DND-41 (cell line): Measurements from ENCODE around the gene DAB2.

Experiments
- ATAC-seq: fragments of 200-7000 bp; cut with Tn5 transposase; 3 replicates; pipeline ENCODE4 v1.9.1; 2021; ENCODE audit warnings: low read depth; ENCODE audit not compliant: insufficient read depth
- DNase-seq: peaks from one replicate; pipeline ENCODE4 v3.0.0-alpha.2; 2020
- H2AFZ ChIP-seq: 2 replicates; pipeline ENCODE4 v1.6.0; 2012; ENCODE audit warnings: low read depth, low read length
- H3K27ac ChIP-seq: 2 replicates; pipeline ENCODE4 v1.5.1; 2012; ENCODE audit warnings: low read length, inconsistent platforms
- H3K27me3 ChIP-seq: fragments of 200-600 bp; sonication (generic); 2 replicates; pipeline ENCODE4 v1.6.0; 2012; ENCODE audit warnings: low read length, mild to moderate bottlenecking, inconsistent platforms; ENCODE audit not compliant: insufficient read depth, poor library complexity
- H3K36me3 ChIP-seq: 2 replicates; pipeline ENCODE4 v1.5.1; 2012; ENCODE audit warnings: low read length, inconsistent platforms; ENCODE audit not compliant: insufficient read depth
- H3K4me1 ChIP-seq: 2 replicates; pipeline ENCODE4 v1.5.1; 2012; ENCODE audit warnings: mild to moderate bottlenecking, low read length; ENCODE audit not compliant: insufficient read depth
- H3K4me2 ChIP-seq: 2 replicates; pipeline ENCODE4 v1.6.0; 2012; ENCODE audit warnings: mild to moderate bottlenecking, moderate library complexity, low read length, inconsistent platforms; ENCODE audit not compliant: insufficient read depth
- H3K4me3 ChIP-seq, 2 experiments: fragments of 200-600 bp in 1 of 2; shearing (Covaris generic) in 1 of 2; 2 replicates each; pipeline ENCODE4 v1.5.1; 2012 to 2016; ENCODE audit warnings: inconsistent platforms in 2 of 2, low read length in 2 of 2, mild to moderate bottlenecking in 2 of 2, low read depth in 1 of 2, moderate library complexity in 1 of 2
- H3K79me2 ChIP-seq: 2 replicates; pipeline ENCODE4 v1.6.0; 2012; ENCODE audit warnings: low read length, inconsistent platforms; ENCODE audit not compliant: insufficient read depth
- H3K9ac ChIP-seq: 2 replicates; pipeline ENCODE4 v1.6.0; 2012; ENCODE audit warnings: low read depth, mild to moderate bottlenecking, inconsistent platforms, low read length, moderate library complexity
- H3K9me3 ChIP-seq: 2 replicates; pipeline ENCODE4 v1.5.1; 2012; ENCODE audit warnings: low read length, moderate library complexity, mild to moderate bottlenecking, inconsistent platforms; ENCODE audit not compliant: insufficient read depth, severe bottlenecking
- H4K20me1 ChIP-seq: 2 replicates; pipeline ENCODE4 v1.6.0; 2012; ENCODE audit warnings: low read length; ENCODE audit not compliant: insufficient read depth
- EZH2 ChIP-seq: IDR thresholded peaks from 3 replicates; pipeline ENCODE4 v1.6.1; 2012; ENCODE audit warnings: borderline replicate concordance, low read depth, mild to moderate bottlenecking, moderate library complexity, low read length, inconsistent platforms; ENCODE audit not compliant: severe bottlenecking
- TF ChIP-seq, protein P1 (sequence below): IDR thresholded peaks from 2 replicates; pipeline ENCODE4 v1.5.1; 2012; ENCODE audit warnings: borderline replicate concordance, low read length, moderate library complexity, mild to moderate bottlenecking; ENCODE audit not compliant: poor library complexity, severe bottlenecking; ENCODE audit errors: extremely low read depth

DAB2 gene

DNA sequence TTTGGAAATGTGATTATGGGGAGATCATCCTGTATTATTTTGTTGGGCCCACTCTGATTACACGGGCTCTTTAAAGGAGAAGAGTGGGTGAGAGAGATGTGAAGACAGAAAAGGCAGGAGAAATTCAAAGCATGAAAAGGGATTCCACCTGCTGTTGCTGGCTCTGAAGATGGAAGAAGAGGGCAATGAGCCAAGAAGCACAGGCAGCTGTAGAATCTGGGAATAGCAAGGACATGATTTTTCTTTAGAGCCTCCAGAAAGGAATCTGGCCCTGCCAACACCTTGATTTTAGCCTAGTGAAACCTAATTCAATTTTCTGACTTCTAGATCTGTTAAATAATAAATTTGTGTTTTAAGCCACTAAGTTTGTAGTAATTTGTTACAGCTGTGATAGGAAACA is 71.8 kb downstream of the DAB2 start:
- Histone ChIP-seq H3K79me2 (no peaks in the 10 kb centered on the region), H3K36me3 (no peaks in the 10 kb centered on the region), H3K9ac (no peak overlapping the region), H3K4me2 (no peak overlapping the region), H3K4me3 (no peak overlapping the region), H3K9me3 (no peaks in the 10 kb centered on the region), H3K4me1 (no peaks in the 10 kb centered on the region), H3K27ac (no peak overlapping the region), H4K20me1 (no peaks in the 10 kb centered on the region), H2AFZ (no peak overlapping the region), H3K27me3 (no peaks in the 10 kb centered on the region)
- ATAC-seq (no peak), DNase-seq (no peak)
- TF ChIP-seq, protein P1, sequence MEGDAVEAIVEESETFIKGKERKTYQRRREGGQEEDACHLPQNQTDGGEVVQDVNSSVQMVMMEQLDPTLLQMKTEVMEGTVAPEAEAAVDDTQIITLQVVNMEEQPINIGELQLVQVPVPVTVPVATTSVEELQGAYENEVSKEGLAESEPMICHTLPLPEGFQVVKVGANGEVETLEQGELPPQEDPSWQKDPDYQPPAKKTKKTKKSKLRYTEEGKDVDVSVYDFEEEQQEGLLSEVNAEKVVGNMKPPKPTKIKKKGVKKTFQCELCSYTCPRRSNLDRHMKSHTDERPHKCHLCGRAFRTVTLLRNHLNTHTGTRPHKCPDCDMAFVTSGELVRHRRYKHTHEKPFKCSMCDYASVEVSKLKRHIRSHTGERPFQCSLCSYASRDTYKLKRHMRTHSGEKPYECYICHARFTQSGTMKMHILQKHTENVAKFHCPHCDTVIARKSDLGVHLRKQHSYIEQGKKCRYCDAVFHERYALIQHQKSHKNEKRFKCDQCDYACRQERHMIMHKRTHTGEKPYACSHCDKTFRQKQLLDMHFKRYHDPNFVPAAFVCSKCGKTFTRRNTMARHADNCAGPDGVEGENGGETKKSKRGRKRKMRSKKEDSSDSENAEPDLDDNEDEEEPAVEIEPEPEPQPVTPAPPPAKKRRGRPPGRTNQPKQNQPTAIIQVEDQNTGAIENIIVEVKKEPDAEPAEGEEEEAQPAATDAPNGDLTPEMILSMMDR = no peak
- TF ChIP-seq EZH2 = no peak

- Histone ChIP-seq H4K20me1 (no peaks in the 10 kb centered on the region), H3K9me3 (no peaks in the 10 kb centered on the region), H3K36me3 (no peaks in the 10 kb centered on the region)
Observed at GRCh38 chr5:39352170-39352569, 72.6 kb downstream of the DAB2 start.

GRCh38 chr5:39349484-39349883 is 75.3 kb downstream of the DAB2 start:
- H3K9ac ChIP-seq = no peak overlapping the region
- no peaks in the 10 kb centered on the region for H3K9me3 ChIP-seq
- H2AFZ ChIP-seq = no peak overlapping the region
- TF ChIP-seq, protein P1 = no peak
- no peak for TF ChIP-seq EZH2
- no peaks in the 10 kb centered on the region for H3K27me3 ChIP-seq
- no peak for DNase-seq
- H3K27ac ChIP-seq = no peak overlapping the region
- no peaks in the 10 kb centered on the region for H3K4me1 ChIP-seq
- no peaks in the 10 kb centered on the region for H3K36me3 ChIP-seq
- no peaks in the 10 kb centered on the region for H3K79me2 ChIP-seq
- no peaks in the 10 kb centered on the region for H4K20me1 ChIP-seq
- H3K4me3 ChIP-seq = no peak overlapping the region
- no peak for ATAC-seq
- no peak overlapping the region for H3K4me2 ChIP-seq

More at GRCh38 chr5:39352170-39352569, 72.6 kb downstream of the DAB2 start:
- Histone ChIP-seq H3K4me2 (no peak overlapping the region), H3K4me3 (no peak overlapping the region), H3K9ac (no peak overlapping the region), H3K79me2 (no peaks in the 10 kb centered on the region), H2AFZ (no peak overlapping the region), H3K4me1 (no peaks in the 10 kb centered on the region), H3K27ac (no peak overlapping the region), H3K27me3 (no peaks in the 10 kb centered on the region)
- ATAC-seq (no peak), DNase-seq (no peak)
- TF ChIP-seq, protein P1 = no peak
- TF ChIP-seq EZH2 = no peak

DNA sequence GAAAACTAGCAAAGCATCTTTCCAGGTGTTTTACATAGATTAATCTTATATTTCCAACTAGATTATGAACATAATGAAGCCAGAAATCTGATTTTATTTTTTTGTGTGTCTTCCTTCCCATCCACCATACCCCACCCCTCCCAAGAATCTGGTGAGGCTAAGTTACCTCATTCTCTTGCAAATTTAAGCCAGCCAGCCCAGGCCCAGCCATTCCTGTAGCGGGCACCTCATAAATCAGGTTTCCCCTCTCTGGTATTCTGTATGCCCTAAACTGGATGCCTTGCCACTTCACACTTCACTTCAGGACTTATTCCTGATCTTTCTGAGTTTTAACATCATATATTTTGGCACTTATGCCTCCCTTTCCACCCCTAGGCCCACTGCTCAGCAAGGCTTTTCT is 82.3 kb downstream of the DAB2 start:
- Histone ChIP-seq H3K4me3 (no peak overlapping the region), H3K4me1 (no peaks in the 10 kb centered on the region)
- ATAC-seq = no peak

More for the DNA sequence above, 82.3 kb downstream of the DAB2 start:
- no peak for TF ChIP-seq EZH2
- TF ChIP-seq, protein P1 = no peak
- Histone ChIP-seq H3K9me3 (no peaks in the 10 kb centered on the region), H4K20me1 (no peaks in the 10 kb centered on the region), H3K27ac (no peak overlapping the region), H3K4me2 (no peak overlapping the region), H3K27me3 (no peaks in the 10 kb centered on the region), H3K9ac (no peak overlapping the region), H2AFZ (no peak overlapping the region), H3K36me3 (no peaks in the 10 kb centered on the region), H3K79me2 (no peaks in the 10 kb centered on the region)
- DNase-seq = no peak
